ENCODE measurements around the gene GNG3. TPM values are rescaled to one million over a fixed set of nuclear protein-coding genes. Genes with fewer than 3 reads are reported as not detected.
A peak's percentile ranks its signal among the peaks of the same experiment; 100 is the strongest.

GNG3 gene
- polyA plus RNA-seq, 2 of the 4 experiments (the other 2 are of a cell fraction): not detected

- CTCF ChIA-PET: interaction anchor here (0.6 kb wide), 1 partner anchor 40 kb away, joined by 3 read pairs; no protein-coding TSS in a partner anchor
- TF ChIP-seq CBX2 (IDR thresholded peaks at IDR 0.05; ENCODE audit: borderline replicate concordance, low read depth) (no peak), TFCP2L1 (CRISPR knock-in tag; IDR thresholded peaks at IDR 0.05) (no peak), NPAS2 (CRISPR knock-in tag; IDR thresholded peaks at IDR 0.05; ENCODE audit: borderline replicate concordance) (no peak), HOXA7 (CRISPR knock-in tag; IDR thresholded peaks at IDR 0.05) (no peak), MAFK (IDR thresholded peaks at IDR 0.05; ENCODE audit: partially characterized antibody) (no peak), RFX5 (IDR thresholded peaks at IDR 0.05) (no peak), HES2 (IDR thresholded peaks at IDR 0.05) (no peak), EHF (CRISPR knock-in tag; IDR thresholded peaks at IDR 0.05) (no peak), USF2 (IDR thresholded peaks at IDR 0.05) (no peak)
- Histone ChIP-seq H3K4me1 (peaks cover 15% of the 10 kb centered on the region), H3K4me2 (no peak overlapping the region), H3K9me3 (no peaks in the 10 kb centered on the region), H3K27ac (no peak overlapping the region), H3K4me3 (no peak overlapping the region)
- POLR2A ChIA-PET: interaction anchor here (1.9 kb wide), 1 partner anchor 8 kb away, joined by 9 read pairs; the partner anchor contains the start of genes HNRNPUL2 and TTC9C
- no peak for FAIRE-seq
- 87% methylated on average over 2 of the region's 2 CpGs for WGBS (ENCODE audit: missing lambda C conversion rate)
- DNase-seq (ENCODE audit: low read depth in 1 of 2, low spot score in 1 of 2): no peak
- ATAC-seq: no peak
Measured at GRCh38 chr11:62719302-62719978, 12.0 kb downstream of the GNG3 start.

GRCh38 chr11:62721994-62722393 is 14.5 kb downstream of the GNG3 start:
- Histone ChIP-seq H3K27ac (no peak overlapping the region), H3K4me1 (peaks cover 11% of the 10 kb centered on the region), H3K4me3 (no peak overlapping the region), H3K9me3 (no peaks in the 10 kb centered on the region), H3K4me2 (no peak overlapping the region)
- POLR2A ChIA-PET: no interaction called here
- CTCF ChIA-PET: interaction anchor here (1.2 to 2.2 kb wide), 3 partner anchors 9 to 16 kb away, joined by 3 to 8 read pairs (median 4); partner anchors contain the start of gene BSCL2
- no peak for FAIRE-seq
- ATAC-seq: peak; percentile 60 to 73; a peak in 5 of 6 replicates
- DNase-seq (ENCODE audit: low read depth in 1 of 2, low spot score in 1 of 2): peak in 1 of 2 experiments; percentile 68
- TF ChIP-seq RAD21 (conservative IDR thresholded peaks at IDR 0.05 in 1 of 2, IDR thresholded peaks at IDR 0.05 in 1 of 2) (0 out of 5 replicates have a peak, but pooled peaks of 1 of the 2 experiments have one; percentile 4), GATA3 (IDR thresholded peaks at IDR 0.05; ENCODE audit: borderline replicate concordance) (no peak)
- WGBS (ENCODE audit: missing lambda C conversion rate): 76% methylated on average over 7 of the region's 7 CpGs

GRCh38 chr11:62724171-62724570 is 16.7 kb downstream of the GNG3 start:
- ChIA-PET POLR2A (interaction anchor here (0.6 to 2.1 kb wide), 3 partner anchors 15 to 1225 kb away, joined by 4 to 6 read pairs (median 4); no protein-coding TSS in a partner anchor), CTCF (interaction anchor here (0.6 to 2.2 kb wide), 7 partner anchors 8 to 136 kb away, joined by 3 to 8 read pairs (median 5); partner anchors contain the start of gene POLR2G)
- FAIRE-seq (no peak), ATAC-seq (no peak), DNase-seq (ENCODE audit: low read depth in 1 of 2, low spot score in 1 of 2) (no peak)
- 81% methylated on average over 8 of the region's 8 CpGs for WGBS (ENCODE audit: missing lambda C conversion rate)
- H3K4me2 ChIP-seq: peak overlapping the region; percentile 92
- no peaks in the 10 kb centered on the region for H3K9me3 ChIP-seq
- H3K4me3 ChIP-seq: peak overlapping the region; percentile 78; the same call in 1 of the 3 replicates
- no peak overlapping the region for H3K27ac ChIP-seq
- TF ChIP-seq ESRRA (IDR thresholded peaks at IDR 0.05; ENCODE audit: borderline replicate concordance, low read length) (no peak), BCL3 (IDR thresholded peaks at IDR 0.05) (no peak), CBX8 (IDR thresholded peaks at IDR 0.05) (no peak), KDM5A (IDR thresholded peaks at IDR 0.05) (no peak), E2F6 (IDR thresholded peaks at IDR 0.05; ENCODE audit: borderline replicate concordance, low read depth) (no peak), FOXS1 (CRISPR knock-in tag; IDR thresholded peaks at IDR 0.05) (no peak), ZSCAN20 (CRISPR knock-in tag; IDR thresholded peaks at IDR 0.05) (no peak), FOSL2 (IDR thresholded peaks at IDR 0.05) (no peak), FOSL2 (CRISPR knock-in tag; IDR thresholded peaks at IDR 0.05) (no peak), HMGXB4 (CRISPR knock-in tag; IDR thresholded peaks at IDR 0.05; ENCODE audit: borderline replicate concordance) (no peak), ZC3H11A (IDR thresholded peaks at IDR 0.05) (no peak), JUN (IDR thresholded peaks at IDR 0.05) (no peak), POLR2AphosphoS2 (conservative IDR thresholded peaks at IDR 0.05; ENCODE audit: low read length) (no peak), TFCP2L1 (CRISPR knock-in tag; IDR thresholded peaks at IDR 0.05) (no peak), NR3C1 (IDR thresholded peaks at IDR 0.05) (no peak), HOXB5 (CRISPR knock-in tag; IDR thresholded peaks at IDR 0.05) (no peak), HES2 (IDR thresholded peaks at IDR 0.05) (no peak)
- peaks cover 11% of the 10 kb centered on the region for H3K4me1 ChIP-seq

Measured in A549 (cell line).